GM19324 (cell line): ENCODE measurements around the gene CLVS2.

Experiments
- ATAC-seq: cut with Tn5 transposase; IDR thresholded peaks from one replicate; pipeline ENCODE4 v1.9.1; 2021; ENCODE audit warnings: mild to moderate bottlenecking, moderate library complexity; ENCODE audit not compliant: unreplicated experiment, low FRiP score

Gene CLVS2

GRCh38 chr6:123022975-123023374 is 26.9 kb downstream of the CLVS2 start:
- no peak for ATAC-seq

DNA sequence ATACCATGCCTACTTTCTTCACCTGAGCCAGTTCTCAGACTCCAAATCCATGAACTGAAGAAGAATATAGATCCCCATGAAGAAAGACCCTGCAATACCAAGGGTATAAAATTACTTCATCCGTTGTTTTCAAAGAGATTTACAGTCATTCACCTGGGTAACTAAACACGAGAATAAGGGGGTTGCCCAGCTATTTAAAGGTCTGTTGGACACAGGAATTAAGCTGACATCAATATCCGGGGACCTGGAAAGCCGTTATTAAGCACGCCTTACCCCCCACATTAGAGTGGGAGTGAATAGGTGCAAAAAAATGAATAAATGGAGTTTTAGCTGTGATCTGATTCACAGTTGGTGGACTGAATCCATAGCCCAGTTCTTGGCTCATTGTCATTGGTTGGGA is 28.9 kb downstream of the CLVS2 start:
- no peak for ATAC-seq

- no peak for ATAC-seq
Measured at GRCh38 chr6:123027408-123027807, 31.4 kb downstream of the CLVS2 start.

GRCh38 chr6:123028263-123028662 is 32.2 kb downstream of the CLVS2 start:
- ATAC-seq, result no peak

DNA sequence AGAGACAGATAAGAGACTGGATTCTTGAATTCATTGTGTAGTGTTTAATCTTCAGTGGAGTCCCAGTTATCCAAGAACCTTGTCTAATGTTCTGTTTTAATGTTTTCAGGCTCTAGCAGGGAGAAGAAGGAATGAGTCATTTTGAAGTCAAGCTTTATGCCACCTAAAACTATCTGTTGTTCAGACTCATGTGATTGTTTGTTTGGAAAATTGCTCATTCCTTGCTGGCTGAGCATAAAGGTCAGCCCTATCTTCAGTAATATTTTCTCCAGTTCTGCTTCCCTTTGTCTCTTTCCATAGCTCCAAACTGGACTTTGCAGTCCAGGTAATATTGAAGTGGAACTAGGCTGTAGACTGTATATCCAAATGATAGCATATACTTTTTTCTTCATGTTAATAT is 34.2 kb downstream of the CLVS2 start:
- no peak for ATAC-seq

- ATAC-seq, result no peak
Measured at GRCh38 chr6:123036648-123037047, 40.6 kb downstream of the CLVS2 start.

GRCh38 chr6:123039431-123039830 is 43.4 kb downstream of the CLVS2 start:
- no peak for ATAC-seq

DNA sequence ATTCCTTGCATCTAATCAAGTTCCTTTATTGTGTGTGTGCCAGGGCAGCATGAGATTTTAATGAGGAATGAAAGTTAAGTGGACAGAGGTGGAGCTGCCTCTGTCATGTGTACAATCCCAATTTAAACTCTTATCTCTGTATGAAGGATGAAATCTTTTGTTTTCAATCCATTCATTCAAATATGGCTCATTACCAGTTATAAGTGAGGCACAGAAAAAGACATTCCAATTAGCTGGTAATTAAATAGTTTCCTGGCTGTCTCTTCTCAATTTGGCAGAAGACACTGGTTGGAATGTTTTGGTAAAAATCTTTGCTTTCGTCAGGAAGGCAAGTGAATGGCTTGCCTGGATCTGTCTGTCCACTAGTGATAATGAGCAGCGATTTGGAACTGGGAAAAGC is 46.4 kb downstream of the CLVS2 start:
- ATAC-seq, result no peak

- no peak for ATAC-seq
Measured at GRCh38 chr6:123044341-123044860, 48.4 kb downstream of the CLVS2 start.

GRCh38 chr6:123053602-123054225 is 57.7 kb downstream of the CLVS2 start:
- no peak for ATAC-seq

- ATAC-seq, result no peak
Measured at GRCh38 chr6:123055256-123055655, 59.2 kb downstream of the CLVS2 start.

- ATAC-seq, result no peak
Measured at GRCh38 chr6:123062670-123063069, 66.6 kb downstream of the CLVS2 start.

DNA sequence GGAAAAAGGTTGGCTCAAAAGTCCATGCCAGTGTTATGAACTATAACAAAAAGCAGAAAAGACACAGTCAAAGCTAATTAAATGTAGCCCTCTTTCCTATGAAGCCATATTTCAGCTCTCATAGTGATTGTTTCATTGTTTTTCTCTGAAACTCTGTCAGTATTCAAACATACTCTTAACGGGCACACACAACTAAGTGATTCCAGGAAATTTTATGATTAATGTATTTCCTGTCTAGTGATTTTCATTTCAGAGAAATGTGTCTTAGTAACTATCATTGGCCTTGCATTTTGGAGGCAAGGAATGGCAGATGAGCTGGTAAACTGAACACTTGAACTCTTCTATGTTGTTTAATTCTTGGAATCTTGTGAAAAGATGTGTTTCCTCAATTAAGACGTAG is 68.0 kb downstream of the CLVS2 start:
- no peak for ATAC-seq

DNA sequence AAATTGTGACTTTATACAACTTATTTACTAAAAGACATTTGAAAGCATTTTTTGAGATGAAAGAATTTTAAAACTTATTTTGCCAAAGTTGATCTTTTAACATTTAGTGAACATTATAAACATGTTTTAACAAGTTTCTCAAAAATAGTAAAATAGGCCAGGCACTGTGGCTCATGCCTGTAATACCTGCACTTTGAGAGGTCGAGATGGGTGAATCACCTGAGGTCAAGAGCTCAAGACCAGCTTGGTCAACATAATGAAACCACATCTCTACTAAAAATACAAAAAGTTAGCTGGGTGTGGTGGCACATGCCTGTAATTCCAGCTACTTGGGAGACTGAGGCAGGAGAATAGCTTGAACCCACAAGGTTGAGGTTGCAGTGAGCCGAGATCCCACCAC is 78.6 kb downstream of the CLVS2 start:
- no peak for ATAC-seq

DNA sequence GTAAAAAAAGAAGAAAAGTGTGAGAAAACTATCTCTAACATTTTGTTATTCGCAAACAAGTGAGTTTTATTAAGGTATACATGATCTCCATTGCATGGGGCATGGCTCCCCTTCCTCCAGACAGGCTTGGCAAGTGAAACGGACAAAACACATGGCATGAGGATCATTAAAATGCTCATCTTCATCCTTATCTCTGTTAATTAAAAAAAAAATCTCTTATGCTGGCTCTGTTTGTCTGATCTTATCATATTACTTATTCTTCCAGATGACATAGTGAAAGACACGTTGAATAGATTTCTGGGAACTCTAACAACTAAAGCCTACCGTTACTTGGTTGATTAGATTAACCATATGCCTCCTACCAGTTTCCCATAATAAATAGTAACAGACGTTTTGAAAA is 89.4 kb downstream of the CLVS2 start:
- ATAC-seq, result no peak

- ATAC-seq, result no peak
Measured at GRCh38 chr6:123089226-123089625, 93.2 kb downstream of the CLVS2 start.

DNA sequence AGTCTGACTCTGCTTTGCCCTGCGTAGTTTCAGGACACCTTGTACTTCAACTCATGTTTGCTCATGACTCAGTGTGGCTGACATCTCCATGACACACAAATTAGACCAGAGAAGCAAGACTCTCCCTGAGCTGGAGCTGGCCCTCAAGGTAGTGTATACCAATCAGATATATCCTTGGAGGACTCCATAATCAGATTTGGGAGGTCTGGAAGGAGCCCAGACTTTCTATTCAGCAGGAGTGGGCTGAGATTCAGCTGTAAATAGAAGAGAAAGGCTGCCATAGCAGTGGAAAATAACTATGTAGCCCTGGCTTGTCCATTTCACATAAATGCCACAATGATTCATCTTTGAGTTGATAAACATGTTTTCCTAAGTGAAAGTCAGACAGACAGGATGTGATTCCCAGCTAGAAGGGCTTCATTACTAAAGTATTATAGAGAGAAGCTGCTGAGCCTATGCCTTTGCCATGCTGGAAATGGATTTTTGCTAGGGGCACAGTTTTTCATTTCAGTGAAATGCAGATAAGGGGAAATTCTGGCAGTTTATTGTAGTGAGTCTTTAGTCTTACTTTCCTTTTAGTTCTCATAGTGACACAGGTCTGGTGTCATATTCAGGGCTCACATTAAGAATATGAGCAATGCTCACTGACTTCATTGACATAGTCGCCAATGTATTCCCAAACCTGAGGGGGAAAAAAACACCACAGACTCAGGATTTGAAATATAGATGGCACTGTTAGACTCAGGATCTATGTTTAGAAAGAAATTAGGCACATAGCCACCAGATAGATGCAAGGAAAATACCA is 95.3 kb downstream of the CLVS2 start:
- ATAC-seq, result no peak

DNA sequence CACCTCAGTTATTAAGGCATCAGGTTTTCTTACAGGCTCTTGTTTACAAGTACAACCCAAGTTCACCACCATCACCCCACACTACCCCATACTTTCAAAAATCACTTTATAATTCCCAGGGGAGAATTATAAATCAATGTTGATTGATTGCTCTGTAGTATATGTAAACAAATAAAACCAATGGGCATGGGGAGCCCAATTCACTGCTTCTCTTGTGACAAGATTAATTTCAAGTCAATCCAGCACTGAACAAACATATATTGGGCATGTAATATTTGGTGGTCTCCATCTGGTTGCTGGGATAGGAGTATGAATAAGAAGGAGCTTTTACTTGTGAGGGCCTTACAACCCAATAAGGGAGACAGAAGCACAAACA is 95.8 kb downstream of the CLVS2 start:
- no peak for ATAC-seq

DNA sequence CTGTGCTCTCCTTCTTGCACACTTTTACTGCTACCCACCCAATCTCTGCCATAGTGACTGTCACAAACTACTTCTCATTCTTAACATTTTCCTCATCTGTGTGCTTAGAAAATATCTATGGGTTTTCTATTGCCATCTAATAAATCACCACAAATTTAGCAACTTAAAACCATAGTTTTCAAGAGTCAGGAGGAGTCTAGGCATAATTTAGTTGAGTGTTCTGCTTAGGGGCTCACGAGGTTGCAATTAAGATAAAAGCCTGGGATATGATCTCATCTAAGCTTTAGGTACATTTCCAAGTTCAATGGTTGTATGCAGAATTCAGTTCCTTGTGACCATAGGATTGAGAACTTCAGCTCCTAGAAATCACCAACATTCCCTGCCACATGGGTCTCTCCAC is 98.8 kb downstream of the CLVS2 start:
- no peak for ATAC-seq

DNA sequence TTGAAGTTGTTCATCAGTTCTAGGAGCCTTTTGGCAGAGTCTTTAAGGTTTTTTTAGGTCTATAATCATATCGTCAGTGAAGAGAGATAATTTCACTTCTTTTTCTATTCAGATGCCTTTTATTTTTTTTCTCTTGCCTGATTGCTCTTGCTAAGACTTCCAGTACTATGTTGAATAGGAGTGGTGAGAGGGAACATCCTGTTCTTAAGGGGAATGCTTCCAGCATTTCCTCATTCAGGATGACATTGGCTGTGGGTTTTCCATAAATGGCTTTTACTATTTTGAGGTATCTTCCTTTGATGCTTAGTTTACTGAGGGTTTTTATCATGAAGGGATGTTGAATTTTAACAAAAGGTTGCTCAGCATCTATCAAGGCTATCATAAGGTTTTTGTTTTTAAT is 109.5 kb downstream of the CLVS2 start:
- no peak for ATAC-seq

- no peak for ATAC-seq
Measured at GRCh38 chr6:123116370-123116769, 120.3 kb downstream of the CLVS2 start.
